Measurements from ENCODE around the gene CNOT4. TPM values are rescaled to one million over a fixed set of nuclear protein-coding genes. Genes with fewer than 3 reads are reported as not detected.

Gene CNOT4
- total RNA-seq, 3 donors from 2014 or later (not counting 1 experiment from before 2014, with no cell fraction given): 40.6 to 47.1 (median 40.7) TPM

DNA sequence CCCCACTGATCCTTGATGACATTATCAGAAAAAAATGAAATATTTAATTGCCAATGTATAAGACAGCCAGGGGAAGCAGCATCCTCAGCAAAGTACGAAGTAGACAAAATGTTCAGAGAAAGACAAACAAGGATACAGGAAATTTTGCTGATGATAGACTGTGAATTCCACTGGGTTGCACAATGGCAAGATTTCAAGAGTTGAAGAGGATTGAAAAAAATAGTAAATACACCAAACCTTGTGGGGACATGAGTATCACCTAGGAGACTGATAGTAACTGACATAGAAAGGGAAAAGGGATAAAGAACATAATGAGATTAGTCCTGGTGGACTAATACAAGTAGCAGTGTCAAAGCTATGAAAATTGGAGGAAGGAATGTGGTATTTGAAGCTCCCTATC, 16.5 kb downstream of the CNOT4 start:
- no peaks in the 10 kb centered on the region for H3K36me3 Mint-ChIP-seq
- no peaks in the 10 kb centered on the region for H3K27me3 ChIP-seq (ENCODE audit: control insufficient read depth, insufficient read depth, low read length)
- no peak overlapping the region for H3K27ac Mint-ChIP-seq
- H3K9me3 ChIP-seq (ENCODE audit: control insufficient read depth, insufficient read depth, low read length): no peaks in the 10 kb centered on the region
- no peak overlapping the region for H3K27ac ChIP-seq (ENCODE audit: low read length)
- ATAC-seq: no peak
- H3K27me3 Mint-ChIP-seq (ENCODE audit: low read depth in 2 of 2): no peaks in the 10 kb centered on the region
- no peaks in the 10 kb centered on the region for H3K9me3 Mint-ChIP-seq
- no peaks in the 10 kb centered on the region for H3K4me1 ChIP-seq (ENCODE audit: control insufficient read depth, insufficient read depth, low read length)
- H3K4me3 Mint-ChIP-seq: no peak overlapping the region
- H3K4me3 ChIP-seq (ENCODE audit: low read length): no peak overlapping the region
- TF ChIP-seq, protein P1, sequence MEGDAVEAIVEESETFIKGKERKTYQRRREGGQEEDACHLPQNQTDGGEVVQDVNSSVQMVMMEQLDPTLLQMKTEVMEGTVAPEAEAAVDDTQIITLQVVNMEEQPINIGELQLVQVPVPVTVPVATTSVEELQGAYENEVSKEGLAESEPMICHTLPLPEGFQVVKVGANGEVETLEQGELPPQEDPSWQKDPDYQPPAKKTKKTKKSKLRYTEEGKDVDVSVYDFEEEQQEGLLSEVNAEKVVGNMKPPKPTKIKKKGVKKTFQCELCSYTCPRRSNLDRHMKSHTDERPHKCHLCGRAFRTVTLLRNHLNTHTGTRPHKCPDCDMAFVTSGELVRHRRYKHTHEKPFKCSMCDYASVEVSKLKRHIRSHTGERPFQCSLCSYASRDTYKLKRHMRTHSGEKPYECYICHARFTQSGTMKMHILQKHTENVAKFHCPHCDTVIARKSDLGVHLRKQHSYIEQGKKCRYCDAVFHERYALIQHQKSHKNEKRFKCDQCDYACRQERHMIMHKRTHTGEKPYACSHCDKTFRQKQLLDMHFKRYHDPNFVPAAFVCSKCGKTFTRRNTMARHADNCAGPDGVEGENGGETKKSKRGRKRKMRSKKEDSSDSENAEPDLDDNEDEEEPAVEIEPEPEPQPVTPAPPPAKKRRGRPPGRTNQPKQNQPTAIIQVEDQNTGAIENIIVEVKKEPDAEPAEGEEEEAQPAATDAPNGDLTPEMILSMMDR (IDR thresholded peaks at IDR 0.05): no peak
- H3K4me1 Mint-ChIP-seq: peaks cover 18 to 24% of the 10 kb centered on the region in 2 donors
- intact Hi-C loops (cut with micrococcal nuclease): no loop called here
- peaks cover 2% of the 10 kb centered on the region for H3K36me3 ChIP-seq (ENCODE audit: control insufficient read depth, insufficient read depth, low read length)
- no peak for DNase-seq
- WGBS (ENCODE audit: insufficient coverage): 100% methylated on average over 1 of the region's 1 CpG

DNA sequence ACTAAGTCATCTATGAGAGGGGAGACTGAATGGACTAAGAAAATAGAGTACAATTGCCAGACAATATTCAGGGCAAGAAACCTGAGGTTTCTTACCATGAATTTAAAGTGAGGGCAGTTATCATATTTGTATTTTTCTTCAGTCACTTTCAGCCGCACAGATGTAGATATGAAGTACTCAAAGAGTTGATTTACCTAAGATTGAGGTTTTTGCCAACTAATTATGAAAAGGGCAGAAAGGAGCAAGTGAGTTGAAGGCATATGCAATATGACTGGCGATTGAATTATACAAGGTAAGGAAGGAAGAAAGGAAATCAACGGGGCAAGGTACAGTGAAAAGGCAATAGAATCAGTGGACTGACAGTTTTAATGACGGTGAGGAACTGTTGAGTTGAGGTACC, 17.8 kb downstream of the CNOT4 start:
- TF ChIP-seq, protein P1 (IDR thresholded peaks at IDR 0.05): no peak
- DNase-seq (no peak), ATAC-seq (no peak)
- no peak overlapping the region for H3K27ac ChIP-seq (ENCODE audit: low read length)
- no peaks in the 10 kb centered on the region for H3K27me3 Mint-ChIP-seq (ENCODE audit: low read depth in 2 of 2)
- no peaks in the 10 kb centered on the region for H3K27me3 ChIP-seq (ENCODE audit: control insufficient read depth, insufficient read depth, low read length)
- H3K9me3 Mint-ChIP-seq: no peaks in the 10 kb centered on the region
- no peaks in the 10 kb centered on the region for H3K9me3 ChIP-seq (ENCODE audit: control insufficient read depth, insufficient read depth, low read length)
- WGBS (ENCODE audit: insufficient coverage): 94% methylated on average over 4 of the region's 4 CpGs
- no peak overlapping the region for H3K4me3 Mint-ChIP-seq
- peaks cover 11 to 14% of the 10 kb centered on the region in 2 donors for H3K4me1 Mint-ChIP-seq
- no peaks in the 10 kb centered on the region for H3K4me1 ChIP-seq (ENCODE audit: control insufficient read depth, insufficient read depth, low read length)
- H3K36me3 ChIP-seq (ENCODE audit: control insufficient read depth, insufficient read depth, low read length): peaks cover 2% of the 10 kb centered on the region
- intact Hi-C loops (cut with micrococcal nuclease): no loop called here
- H3K27ac Mint-ChIP-seq: no peak overlapping the region
- no peak overlapping the region for H3K4me3 ChIP-seq (ENCODE audit: low read length)
- no peaks in the 10 kb centered on the region for H3K36me3 Mint-ChIP-seq

DNA sequence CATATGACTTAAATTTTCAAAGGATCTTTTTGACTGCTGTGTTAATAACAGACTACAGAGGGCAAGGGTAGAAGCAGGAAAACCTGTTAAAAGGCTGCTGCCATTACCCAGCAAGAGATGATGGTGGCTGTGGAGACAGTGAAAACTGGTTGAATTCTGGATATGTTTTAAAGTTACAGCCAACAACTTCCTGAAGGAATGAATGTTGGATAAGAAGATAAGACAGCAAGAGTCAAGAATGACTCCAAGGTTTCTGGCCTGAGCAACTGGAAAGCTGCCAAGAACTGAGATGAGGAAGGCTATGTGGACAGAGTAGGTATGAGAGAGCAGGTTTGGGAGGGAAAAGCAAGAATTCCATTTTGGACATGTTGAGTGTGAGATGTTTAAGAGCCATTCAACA, 19.1 kb downstream of the CNOT4 start:
- H3K4me1 ChIP-seq (ENCODE audit: control insufficient read depth, insufficient read depth, low read length): no peaks in the 10 kb centered on the region
- H3K9me3 ChIP-seq (ENCODE audit: control insufficient read depth, insufficient read depth, low read length): no peaks in the 10 kb centered on the region
- no peak overlapping the region for H3K27ac ChIP-seq (ENCODE audit: low read length)
- DNase-seq: no peak
- no peaks in the 10 kb centered on the region for H3K36me3 Mint-ChIP-seq
- no peaks in the 10 kb centered on the region for H3K27me3 ChIP-seq (ENCODE audit: control insufficient read depth, insufficient read depth, low read length)
- peaks cover 2% of the 10 kb centered on the region for H3K36me3 ChIP-seq (ENCODE audit: control insufficient read depth, insufficient read depth, low read length)
- H3K27ac Mint-ChIP-seq: no peak overlapping the region
- H3K9me3 Mint-ChIP-seq: no peaks in the 10 kb centered on the region
- ATAC-seq: no peak
- no peak overlapping the region for H3K4me3 ChIP-seq (ENCODE audit: low read length)
- intact Hi-C loops (cut with micrococcal nuclease): no loop called here
- H3K4me1 Mint-ChIP-seq: peaks cover 14 to 17% of the 10 kb centered on the region in 2 donors
- H3K4me3 Mint-ChIP-seq: no peak overlapping the region
- TF ChIP-seq, protein P1 (IDR thresholded peaks at IDR 0.05): no peak
- no peaks in the 10 kb centered on the region for H3K27me3 Mint-ChIP-seq (ENCODE audit: low read depth in 2 of 2)

DNA sequence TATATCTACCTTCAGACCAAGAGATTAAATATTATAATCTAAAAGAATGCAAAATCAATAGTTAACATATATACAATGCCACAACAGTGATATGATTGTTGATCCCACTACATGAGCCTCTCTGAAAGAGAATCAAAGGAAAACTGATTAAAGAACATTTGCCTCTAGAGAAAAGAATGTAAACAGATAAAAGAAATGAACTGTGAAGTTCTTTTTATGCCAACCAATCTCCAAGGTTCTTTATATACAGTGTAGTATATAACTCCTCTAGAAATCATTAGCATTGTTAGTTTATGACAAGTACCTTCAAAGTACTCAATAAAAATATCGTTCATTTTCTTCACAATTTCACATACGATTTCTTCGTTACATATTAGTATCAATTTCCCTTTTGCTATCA, 20.1 kb downstream of the CNOT4 start:
- Mint-ChIP-seq H3K27ac (no peak overlapping the region), H3K36me3 (no peaks in the 10 kb centered on the region), H3K27me3 (ENCODE audit: low read depth in 2 of 2) (no peaks in the 10 kb centered on the region), H3K9me3 (no peaks in the 10 kb centered on the region), H3K4me1 (peaks cover 17 to 22% of the 10 kb centered on the region in 2 donors), H3K4me3 (no peak overlapping the region)
- Histone ChIP-seq H3K27me3 (ENCODE audit: control insufficient read depth, insufficient read depth, low read length) (no peaks in the 10 kb centered on the region), H3K4me3 (ENCODE audit: low read length) (no peak overlapping the region), H3K36me3 (ENCODE audit: control insufficient read depth, insufficient read depth, low read length) (peaks cover 2% of the 10 kb centered on the region), H3K4me1 (ENCODE audit: control insufficient read depth, insufficient read depth, low read length) (no peaks in the 10 kb centered on the region), H3K27ac (ENCODE audit: low read length) (no peak overlapping the region), H3K9me3 (ENCODE audit: control insufficient read depth, insufficient read depth, low read length) (no peaks in the 10 kb centered on the region)
- ATAC-seq (no peak), DNase-seq (no peak)
- WGBS (ENCODE audit: insufficient coverage): 100% methylated on average over 3 of the region's 3 CpGs
- TF ChIP-seq, protein P1 (IDR thresholded peaks at IDR 0.05): no peak
- intact Hi-C loops (cut with micrococcal nuclease): no loop called here
